ES-I3 (cell line): Measurements from ENCODE around the gene GLI3.

Source experiments
- H3K36me3 ChIP-seq: 2 replicates; pipeline ENCODE4 v1.6.1; 2013; ENCODE audit warnings: mild to moderate bottlenecking, low read length, control low read depth, moderate library complexity; ENCODE audit not compliant: insufficient read depth
- H3K4me1 ChIP-seq: 2 replicates; pipeline ENCODE4 v1.6.1; 2013; ENCODE audit warnings: mild to moderate bottlenecking, control low read depth, low read length; ENCODE audit not compliant: insufficient read depth
- H3K9ac ChIP-seq: 2 replicates; pipeline ENCODE4 v1.6.1; 2013; ENCODE audit warnings: low read depth, mild to moderate bottlenecking, low read length, moderate library complexity
- H3K9me3 ChIP-seq: 2 replicates; pipeline ENCODE4 v1.6.1; 2013; ENCODE audit warnings: mild to moderate bottlenecking, low read length, moderate library complexity; ENCODE audit not compliant: control insufficient read depth, insufficient read depth

The GLI3 gene

GRCh38 chr7:41998041-41998440, 239.0 kb downstream of the GLI3 start:
- Histone ChIP-seq H3K9ac (no peak overlapping the region), H3K9me3 (no peaks in the 10 kb centered on the region), H3K36me3 (no peaks in the 10 kb centered on the region), H3K4me1 (peaks cover 5% of the 10 kb centered on the region; the same call in 1 of the 2 replicates)

GRCh38 chr7:41997151-41997550, 239.9 kb downstream of the GLI3 start:
- no peaks in the 10 kb centered on the region for H3K9me3 ChIP-seq
- H3K36me3 ChIP-seq: no peaks in the 10 kb centered on the region
- peaks cover 5% of the 10 kb centered on the region; the same call in 1 of the 2 replicates for H3K4me1 ChIP-seq
- H3K9ac ChIP-seq: no peak overlapping the region

- Histone ChIP-seq H3K4me1 (peaks cover 5% of the 10 kb centered on the region; the same call in 1 of the 2 replicates), H3K9ac (no peak overlapping the region)
Measured at GRCh38 chr7:41996381-41997035, 240.5 kb downstream of the GLI3 start.

GRCh38 chr7:41995632-41996271, 241.3 kb downstream of the GLI3 start:
- no peaks in the 10 kb centered on the region for H3K9me3 ChIP-seq
- peaks cover 5% of the 10 kb centered on the region; the same call in 1 of the 2 replicates for H3K4me1 ChIP-seq
- no peaks in the 10 kb centered on the region for H3K36me3 ChIP-seq
- H3K9ac ChIP-seq: no peak overlapping the region

More at GRCh38 chr7:41996381-41997035, 240.5 kb downstream of the GLI3 start:
- Histone ChIP-seq H3K9me3 (no peaks in the 10 kb centered on the region), H3K36me3 (no peaks in the 10 kb centered on the region)

- Histone ChIP-seq H3K9ac (no peak overlapping the region), H3K4me1 (peaks cover 5% of the 10 kb centered on the region; the same call in 1 of the 2 replicates), H3K36me3 (no peaks in the 10 kb centered on the region), H3K9me3 (no peaks in the 10 kb centered on the region)
Measured at GRCh38 chr7:41994746-41995110, 242.3 kb downstream of the GLI3 start.

GRCh38 chr7:41994036-41994745, 242.8 kb downstream of the GLI3 start:
- no peak overlapping the region for H3K9ac ChIP-seq
- H3K36me3 ChIP-seq: no peaks in the 10 kb centered on the region
- H3K4me1 ChIP-seq: peaks cover 5% of the 10 kb centered on the region; the same call in 1 of the 2 replicates
- H3K9me3 ChIP-seq: no peaks in the 10 kb centered on the region

- H3K36me3 ChIP-seq: no peaks in the 10 kb centered on the region
- no peak overlapping the region for H3K9ac ChIP-seq
- H3K4me1 ChIP-seq: peaks cover 5% of the 10 kb centered on the region; the same call in 1 of the 2 replicates
- H3K9me3 ChIP-seq: no peaks in the 10 kb centered on the region
Measured at GRCh38 chr7:41992881-41993867, 243.8 kb downstream of the GLI3 start.

- no peaks in the 10 kb centered on the region for H3K36me3 ChIP-seq
- no peaks in the 10 kb centered on the region for H3K4me1 ChIP-seq
- no peak overlapping the region for H3K9ac ChIP-seq
- H3K9me3 ChIP-seq: no peaks in the 10 kb centered on the region
Measured at GRCh38 chr7:41984888-41985287, 252.1 kb downstream of the GLI3 start.

GRCh38 chr7:41981046-41982040, 255.7 kb downstream of the GLI3 start:
- Histone ChIP-seq H3K9me3 (no peaks in the 10 kb centered on the region), H3K36me3 (no peaks in the 10 kb centered on the region), H3K9ac (no peak overlapping the region), H3K4me1 (no peaks in the 10 kb centered on the region)

GRCh38 chr7:41979834-41980307, 257.1 kb downstream of the GLI3 start:
- H3K9ac ChIP-seq: no peak overlapping the region
- H3K36me3 ChIP-seq: no peaks in the 10 kb centered on the region
- no peaks in the 10 kb centered on the region for H3K9me3 ChIP-seq
- H3K4me1 ChIP-seq: no peaks in the 10 kb centered on the region

GRCh38 chr7:41978858-41979257, 258.2 kb downstream of the GLI3 start:
- Histone ChIP-seq H3K4me1 (no peaks in the 10 kb centered on the region), H3K9me3 (no peaks in the 10 kb centered on the region), H3K9ac (no peak overlapping the region), H3K36me3 (no peaks in the 10 kb centered on the region)

- H3K36me3 ChIP-seq: no peaks in the 10 kb centered on the region
- no peaks in the 10 kb centered on the region for H3K9me3 ChIP-seq
- no peaks in the 10 kb centered on the region for H3K4me1 ChIP-seq
- H3K9ac ChIP-seq: no peak overlapping the region
Measured at GRCh38 chr7:41977661-41978060, 259.3 kb downstream of the GLI3 start.

GRCh38 chr7:41977151-41977651, 259.8 kb downstream of the GLI3 start:
- Histone ChIP-seq H3K9ac (no peak overlapping the region), H3K4me1 (no peaks in the 10 kb centered on the region), H3K36me3 (no peaks in the 10 kb centered on the region), H3K9me3 (no peaks in the 10 kb centered on the region)
